ENCODE measurements around the gene AIMP2.
"Not testable (repeated sequence)": the region's sequence is repeated elsewhere in the genome, so short reads cannot be mapped to it uniquely, and the experiment has no call there.

Gene AIMP2

DNA sequence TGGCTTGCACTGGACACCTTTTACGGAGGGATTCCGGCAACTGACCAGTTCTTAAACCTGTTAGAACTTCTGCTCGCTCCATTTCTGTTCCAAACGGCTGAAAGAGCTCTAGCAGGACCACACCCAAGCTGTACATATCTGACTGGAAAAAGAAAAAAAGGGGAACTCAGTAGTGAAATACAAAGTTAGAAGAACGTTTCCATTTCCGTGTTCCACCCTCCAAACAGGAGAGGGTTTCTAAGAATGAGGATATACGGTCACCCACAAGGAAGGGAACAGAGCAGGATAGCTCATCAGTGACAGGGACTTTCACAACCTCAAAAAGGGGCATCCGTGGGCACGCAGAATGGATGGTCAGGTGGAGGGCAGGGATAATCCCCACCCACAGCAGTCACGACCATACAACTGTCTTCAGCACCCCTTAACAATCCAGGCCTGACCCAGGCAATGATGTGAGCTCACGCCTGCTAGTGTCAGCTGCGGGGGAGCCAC is 17.8 kb downstream of the AIMP2 start:
- DNase-seq: peak; percentile 10

DNA sequence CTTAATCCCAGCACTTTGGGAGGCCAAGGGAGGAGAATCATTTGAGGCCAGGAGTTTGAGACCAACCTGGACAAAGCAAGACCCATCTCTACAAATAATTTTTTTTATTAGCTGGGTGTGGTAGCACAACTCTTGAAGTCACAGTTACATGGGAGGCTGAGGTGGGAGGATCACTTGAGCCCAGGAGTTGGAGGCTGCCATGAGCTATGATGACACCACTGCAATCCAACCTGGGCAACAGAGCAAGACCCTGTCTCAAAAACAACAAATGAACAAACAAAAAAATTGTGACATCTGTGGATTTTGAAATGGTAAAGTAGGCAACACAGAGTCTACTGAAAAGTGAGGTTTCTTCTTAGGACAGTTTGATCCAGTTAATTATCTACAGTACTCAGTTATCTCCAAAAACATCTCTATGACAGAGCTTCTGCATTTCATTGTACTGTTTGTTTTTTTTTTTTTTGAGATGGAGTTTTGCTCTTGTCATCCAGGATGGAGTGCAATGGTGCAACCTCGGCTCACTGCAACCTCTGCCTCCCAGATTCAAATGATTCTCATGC is 18.8 kb downstream of the AIMP2 start:
- no peak for DNase-seq

DNA sequence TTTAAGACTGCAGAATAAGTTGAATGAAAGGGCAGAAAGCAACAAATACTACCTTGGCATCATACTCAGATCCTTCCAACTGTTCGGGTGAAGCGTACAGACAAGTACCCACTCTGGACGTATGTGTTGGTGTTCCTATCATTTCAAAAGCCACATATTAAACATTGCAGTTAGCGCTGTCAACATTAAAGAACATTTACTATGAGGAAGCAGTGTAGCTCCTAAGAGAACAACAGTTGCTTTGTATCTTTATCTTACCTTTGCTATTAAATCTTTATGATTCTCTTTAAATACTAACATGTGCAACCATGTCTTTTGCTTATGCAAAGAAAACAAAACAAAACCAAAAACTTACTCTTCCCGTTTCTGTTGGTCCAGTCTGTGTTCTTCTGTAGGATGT is 19.5 kb downstream of the AIMP2 start:
- DNase-seq: no peak

DNA sequence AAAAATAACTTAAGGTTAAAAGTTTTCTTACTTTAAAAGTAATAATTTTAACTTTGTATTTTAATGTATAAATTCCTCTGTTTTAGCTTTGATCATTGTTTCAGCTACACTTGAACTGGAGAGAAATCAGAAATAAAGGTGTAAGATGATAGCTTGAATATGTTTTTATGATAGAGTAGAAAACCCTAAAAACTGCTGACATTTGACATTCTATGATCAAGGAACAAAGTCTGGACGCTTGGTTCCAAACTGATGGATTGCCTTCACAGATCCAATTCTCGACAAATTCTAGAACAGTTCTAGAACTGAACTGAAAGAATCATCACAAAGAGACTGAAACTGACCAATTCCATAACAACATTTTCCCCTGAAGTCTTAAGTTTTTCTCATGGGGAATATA is 21.9 kb downstream of the AIMP2 start, which contains the start of gene ANKRD61:
Gene ANKRD61 (plus strand): TSS at position 389 of the 400 bp plus-strand sequence. CDS start 0 bp downstream, at position 389.
- no peak for DNase-seq

DNA sequence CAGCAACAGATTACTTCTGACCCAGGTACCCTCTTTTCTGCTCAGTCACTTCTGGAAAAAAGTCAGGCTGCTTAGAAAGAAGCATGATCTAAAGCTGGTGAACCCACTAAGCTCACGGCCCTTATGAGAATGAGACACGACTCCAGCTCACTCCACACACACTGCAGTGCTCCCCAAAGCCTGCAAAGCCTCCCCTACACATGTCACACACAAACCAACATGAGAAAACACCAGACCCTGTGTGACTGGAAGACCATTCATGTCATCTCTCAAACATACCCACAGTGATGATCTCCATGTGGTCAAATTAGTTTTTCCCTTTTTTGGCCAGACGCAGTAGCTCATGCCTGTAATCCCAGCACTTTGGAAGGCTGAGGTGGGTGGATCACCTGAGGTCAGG is 22.5 kb downstream of the AIMP2 start:
- no peak for DNase-seq

DNA sequence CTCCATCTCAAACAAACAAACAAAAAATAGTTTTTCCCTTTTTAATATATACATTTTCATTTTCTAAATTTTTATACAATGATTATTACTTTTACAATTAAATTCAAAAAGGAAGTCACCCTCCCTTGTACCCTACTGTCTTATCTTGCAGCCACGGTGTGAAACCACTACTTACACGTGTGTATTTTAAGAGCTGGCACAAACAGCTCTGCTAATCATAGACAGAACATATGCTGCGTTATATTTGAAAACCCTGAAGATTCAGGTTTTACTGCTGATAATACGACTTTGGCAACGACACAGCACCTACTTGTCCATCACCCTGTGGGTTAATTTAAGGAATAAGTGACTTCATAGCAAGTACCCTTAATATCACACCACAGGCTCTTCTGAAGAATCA is 23.1 kb downstream of the AIMP2 start:
- no peak for DNase-seq

DNA sequence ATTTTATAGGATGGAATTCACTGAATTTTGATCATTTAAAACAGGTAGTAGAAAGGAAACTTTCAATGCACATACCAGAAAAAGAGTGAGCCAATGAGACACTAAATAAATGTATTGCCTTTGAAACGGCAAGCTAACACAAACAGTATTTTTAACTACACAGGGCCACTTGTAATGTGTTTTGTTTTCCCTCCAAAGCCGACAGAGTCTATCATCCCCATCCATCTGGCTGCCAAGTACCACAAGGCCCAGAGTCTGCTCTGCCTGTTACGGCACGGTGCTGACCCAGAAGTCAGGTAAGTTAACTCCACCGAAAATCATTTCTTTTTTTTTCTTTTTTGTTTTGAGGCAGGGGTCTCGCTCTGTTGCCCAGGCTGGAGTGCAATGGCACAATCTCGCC is 23.6 kb downstream of the AIMP2 start:
- no peak for DNase-seq

DNA sequence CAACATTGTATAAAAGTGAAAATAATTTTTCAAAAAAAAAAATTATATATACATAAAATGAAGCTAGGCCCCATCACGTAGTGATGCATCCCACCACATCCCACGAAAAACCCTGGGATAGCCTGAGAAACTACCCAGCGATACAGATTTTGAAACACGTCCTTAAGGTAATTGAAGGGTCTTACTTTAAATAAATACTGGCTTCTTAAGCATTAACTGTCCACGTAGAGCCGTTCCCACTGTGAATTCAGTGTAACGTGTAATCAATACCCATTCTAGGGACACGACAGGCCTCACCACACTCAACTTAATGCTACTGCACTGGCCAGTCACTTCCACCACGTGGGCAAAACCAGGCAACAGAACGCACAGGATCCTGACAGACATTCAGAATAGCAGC is 26.1 kb downstream of the AIMP2 start:
- no peak for DNase-seq

DNA sequence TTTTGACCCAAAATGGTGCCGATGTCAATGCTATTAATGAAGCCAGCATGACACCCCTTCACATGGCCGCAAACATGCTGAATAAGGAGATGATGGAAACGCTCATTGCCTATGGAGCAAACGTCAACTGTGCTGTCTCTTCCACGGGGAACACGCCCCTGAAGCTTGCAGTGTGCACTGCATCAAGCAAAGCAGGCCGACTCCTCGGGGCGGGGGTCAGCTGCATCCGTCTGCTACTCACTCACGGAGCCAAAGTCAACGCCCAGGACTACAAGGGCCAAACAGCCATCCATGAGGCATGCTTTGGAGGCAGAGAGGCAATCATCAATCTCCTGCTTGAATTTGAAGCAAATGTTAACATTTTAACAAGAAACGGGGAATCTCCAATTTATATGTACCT is 26.6 kb downstream of the AIMP2 start:
- DNase-seq: no peak

DNA sequence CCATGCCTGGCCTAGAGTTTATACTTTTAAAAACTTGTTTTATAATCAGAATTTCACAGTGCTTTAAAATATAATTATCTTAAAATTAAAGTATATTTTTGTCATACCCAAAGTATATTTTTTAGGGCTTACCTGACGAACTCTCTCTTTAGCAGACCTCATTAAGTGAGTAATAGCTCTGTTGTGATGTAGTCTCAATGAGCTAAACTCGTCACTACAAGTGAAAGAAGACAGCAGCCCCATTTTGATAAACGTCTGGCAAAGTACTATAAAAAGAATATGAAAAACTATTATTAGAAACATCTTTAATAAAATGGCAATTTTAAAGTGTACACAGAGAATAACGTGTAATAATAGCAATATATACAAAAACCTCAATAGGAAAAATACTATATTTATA is 40.7 kb downstream of the AIMP2 start:
- DNase-seq: no peak

DNA sequence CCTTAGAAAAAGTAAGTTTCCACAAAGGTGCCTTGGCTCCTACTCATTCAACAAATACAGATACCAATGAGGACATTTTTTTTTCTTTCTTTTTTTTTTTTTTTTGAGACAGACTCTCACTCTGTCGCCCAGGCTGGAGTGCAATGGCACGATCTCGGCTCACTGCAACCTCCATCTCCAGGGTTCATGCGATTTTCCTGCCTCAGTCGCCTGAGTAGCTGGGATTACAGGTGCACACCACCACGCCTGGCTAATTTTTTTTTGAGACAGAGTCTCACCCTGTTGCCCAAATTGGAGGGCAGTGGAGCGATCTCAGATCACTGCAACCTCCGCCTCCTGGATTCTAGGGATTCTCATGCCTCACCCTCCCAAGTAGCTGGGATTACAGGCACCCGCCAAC is 42.1 kb downstream of the AIMP2 start:
- not testable (repeated sequence) for DNase-seq

DNA sequence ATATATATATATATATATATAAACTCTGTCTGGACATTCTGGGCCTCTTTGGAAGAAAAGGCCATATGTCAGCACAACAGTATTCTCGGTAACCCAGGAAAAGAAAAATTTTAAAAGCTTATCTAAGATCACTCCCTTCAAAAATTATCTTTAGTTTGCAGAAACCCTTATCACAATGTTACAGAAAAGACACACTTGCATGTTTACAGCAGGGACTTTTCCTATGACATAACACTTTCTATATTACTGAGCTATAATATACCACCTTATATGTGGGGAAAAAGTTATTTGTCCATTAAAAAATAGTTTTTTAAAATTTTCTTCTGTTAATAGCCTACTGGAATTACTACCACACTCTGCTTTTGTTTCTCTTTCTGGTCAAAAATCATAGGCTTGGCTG is 47.5 kb downstream of the AIMP2 start:
- DNase-seq: no peak

DNA sequence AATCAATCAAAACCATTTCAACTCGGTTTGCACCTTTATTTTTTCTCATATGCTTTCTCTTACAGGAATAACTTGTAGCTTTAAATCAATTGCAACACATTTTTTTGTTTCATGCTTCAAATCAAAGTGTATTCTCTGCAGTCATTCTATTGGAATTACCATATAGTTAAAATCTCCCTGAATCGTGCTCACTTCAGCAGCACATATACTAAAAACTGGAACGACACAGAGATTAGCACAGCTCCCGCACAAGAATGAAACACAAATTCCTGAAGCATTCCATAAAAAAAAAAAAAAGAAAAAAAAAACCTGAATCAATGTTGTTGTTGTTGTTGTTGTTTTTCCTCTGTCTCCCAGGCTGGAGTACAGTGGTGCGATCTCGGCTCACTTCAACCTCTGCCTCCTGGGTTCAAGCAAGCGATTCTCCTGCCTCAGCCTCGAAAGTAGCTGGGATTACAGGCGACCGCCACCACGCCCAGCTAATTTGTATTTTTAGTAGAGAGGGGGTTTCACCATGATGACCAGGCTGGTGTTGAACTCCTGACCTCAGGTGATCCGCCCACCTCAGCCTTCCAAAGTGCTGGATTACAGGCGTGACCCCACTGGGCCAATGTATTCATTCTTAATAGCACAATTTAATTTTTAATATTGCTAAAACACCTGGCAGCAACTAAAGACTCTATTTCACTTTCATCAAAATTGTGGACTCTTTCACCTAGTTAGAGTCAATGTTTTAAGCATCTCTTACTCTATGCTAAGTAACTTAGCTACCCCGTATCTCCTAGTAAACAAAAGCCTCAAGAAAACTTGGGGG is 48.5 kb downstream of the AIMP2 start:
- DNase-seq: no peak

DNA sequence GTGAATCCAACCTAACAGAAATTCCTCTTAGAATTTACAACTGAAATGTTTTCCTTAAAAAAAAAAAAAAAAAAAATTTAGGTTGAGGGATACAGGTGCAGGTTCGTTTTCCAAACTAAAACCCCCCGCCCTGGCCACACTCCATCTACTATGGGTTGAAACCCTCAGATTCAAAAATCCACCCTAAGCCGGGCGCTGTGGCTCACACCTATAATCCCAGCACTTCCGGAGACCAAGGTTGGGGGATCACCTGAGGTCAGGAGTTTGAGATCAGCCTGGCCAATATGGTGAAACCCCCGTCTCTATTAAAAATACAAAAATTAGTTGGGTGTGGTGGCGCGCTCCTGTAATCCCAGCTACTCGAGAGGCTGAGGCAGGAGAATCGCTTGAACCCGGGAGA is 50.9 kb downstream of the AIMP2 start:
- not testable (repeated sequence) for DNase-seq

DNA sequence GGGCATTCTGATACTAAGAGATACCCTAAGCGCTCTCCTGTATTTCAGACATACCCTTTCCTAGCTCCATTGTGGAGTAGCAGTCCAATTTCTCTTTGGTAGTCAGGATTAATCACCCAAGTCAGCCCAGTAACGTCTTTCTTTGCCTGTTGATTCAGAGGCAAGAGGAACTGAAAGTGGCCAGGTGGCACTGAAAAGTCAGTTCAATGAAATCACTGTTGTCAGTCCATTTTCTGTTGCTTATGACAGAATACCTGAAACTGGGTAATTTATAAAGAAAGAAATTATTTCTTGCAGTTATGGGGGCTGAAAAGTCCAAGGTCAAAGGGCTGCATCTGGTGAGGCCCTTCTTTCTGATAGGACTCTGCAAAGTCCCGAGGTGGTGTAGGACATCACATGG is 62.3 kb downstream of the AIMP2 start:
- peak; percentile 11 for DNase-seq
